ENCODE data around the gene SP7.

DNA sequence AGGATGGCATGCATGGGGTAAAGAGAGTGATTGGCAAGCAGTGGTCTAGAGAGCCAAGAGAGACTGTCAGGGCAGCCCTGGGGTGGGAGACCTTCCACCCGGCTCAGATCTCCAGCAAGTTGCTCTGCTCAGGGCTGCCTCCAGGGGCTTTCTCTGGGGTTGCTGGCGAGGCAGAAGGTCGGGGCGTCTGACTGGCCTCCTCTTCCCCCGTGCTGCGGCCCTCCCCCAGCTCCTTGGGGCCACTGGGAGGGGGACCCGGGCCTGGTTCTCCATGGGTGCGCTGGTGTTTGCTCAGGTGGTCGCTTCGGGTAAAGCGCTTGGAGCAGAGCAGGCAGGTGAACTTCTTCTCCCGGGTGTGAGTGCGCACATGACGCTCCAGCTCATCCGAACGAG is 8.1 kb downstream of the SP7 start:
- no peak for TF ChIP-seq GATA2 (IDR thresholded peaks at IDR 0.05; ENCODE audit: low read depth, low read length)
- no peak for TF ChIP-seq GATA3 (IDR thresholded peaks at IDR 0.05; ENCODE audit: low read depth, low read length)

Data from SH-SY5Y (cell line).